GM12874 (cell line): ENCODE measurements around the gene PAX5.

Experiments used
- CTCF ChIP-seq: IDR thresholded peaks from 2 replicates; pipeline ENCODE4 v1.5.1; 2011; ENCODE audit warnings: low read depth, mild to moderate bottlenecking, control low read depth, low read length, moderate library complexity; ENCODE audit not compliant: insufficient read depth

PAX5 gene

GRCh38 chr9:36995927-36996705 is 38.0 kb downstream of the PAX5 start:
- peak; percentile 71 for TF ChIP-seq CTCF

GRCh38 chr9:36993933-36994764 is 39.9 kb downstream of the PAX5 start:
- TF ChIP-seq CTCF: no peak

- TF ChIP-seq CTCF: no peak
Measured at GRCh38 chr9:36992501-36993316, 41.4 kb downstream of the PAX5 start.

GRCh38 chr9:36991516-36992134 is 42.4 kb downstream of the PAX5 start:
- peak; percentile 84 for TF ChIP-seq CTCF

GRCh38 chr9:36988848-36989247 is 45.2 kb downstream of the PAX5 start:
- no peak for TF ChIP-seq CTCF

- no peak for TF ChIP-seq CTCF
Measured at GRCh38 chr9:36987891-36988290, 46.2 kb downstream of the PAX5 start.

GRCh38 chr9:36987409-36987808 is 46.7 kb downstream of the PAX5 start:
- TF ChIP-seq CTCF: no peak
